Islet of Langerhans (tissue), 1 donor: ENCODE measurements around the gene GRIFIN.

Source experiments
- FAIRE-seq: peaks from one replicate; lab custom pipeline; 2011; peaks lifted over from hg19 to GRCh38; lab: Jason Lieb, UNC

GRIFIN gene

GRCh38 chr7:2476298-2476697, at the start of gene GRIFIN:
TSS of gene GRIFIN (minus strand) at chr7:2476398. CDS start at chr7:2476383, 15 bp downstream.
- no peak for FAIRE-seq

- FAIRE-seq: no peak
Measured at GRCh38 chr7:2524808-2525657, 48.8 kb upstream of the GRIFIN start.

- FAIRE-seq: no peak
Measured at GRCh38 chr7:2523941-2524807, 48.0 kb upstream of the GRIFIN start.

GRCh38 chr7:2523461-2523936, 47.3 kb upstream of the GRIFIN start:
- no peak for FAIRE-seq

- FAIRE-seq: no peak
Measured at GRCh38 chr7:2522780-2523433, 46.7 kb upstream of the GRIFIN start.

- no peak for FAIRE-seq
Measured at GRCh38 chr7:2521952-2522591, 45.9 kb upstream of the GRIFIN start.

GRCh38 chr7:2521341-2521745, 45.1 kb upstream of the GRIFIN start:
- FAIRE-seq: no peak

GRCh38 chr7:2520761-2521290, 44.6 kb upstream of the GRIFIN start:
- FAIRE-seq: no peak

- FAIRE-seq: no peak
Measured at GRCh38 chr7:2520131-2520760, 44.0 kb upstream of the GRIFIN start.

- no peak for FAIRE-seq
Measured at GRCh38 chr7:2519119-2519930, 43.1 kb upstream of the GRIFIN start, which contains the start of gene LFNG. TSS of gene LFNG (plus strand) at chr7:2519774. CDS start at chr7:2519862, 88 bp downstream.

GRCh38 chr7:2518737-2519118, 42.5 kb upstream of the GRIFIN start:
- FAIRE-seq: no peak

GRCh38 chr7:2517678-2518507, 41.7 kb upstream of the GRIFIN start:
- FAIRE-seq: no peak

- no peak for FAIRE-seq
Measured at GRCh38 chr7:2517026-2517425, 40.8 kb upstream of the GRIFIN start.

GRCh38 chr7:2516194-2516555, 40.0 kb upstream of the GRIFIN start:
- no peak for FAIRE-seq

- no peak for FAIRE-seq
Measured at GRCh38 chr7:2515424-2516193, 39.4 kb upstream of the GRIFIN start.

- no peak for FAIRE-seq
Measured at GRCh38 chr7:2514473-2515423, 38.5 kb upstream of the GRIFIN start.

- no peak for FAIRE-seq
Measured at GRCh38 chr7:2513702-2514101, 37.5 kb upstream of the GRIFIN start.

- FAIRE-seq: no peak
Measured at GRCh38 chr7:2512713-2513112, 36.5 kb upstream of the GRIFIN start.
